ENCODE measurements around the gene FAM117B. TPM values are rescaled to one million over a fixed set of nuclear protein-coding genes. Genes with fewer than 3 reads are reported as not detected.

FAM117B gene
- total RNA-seq, 1 experiment from 2014 or later: 24.0 TPM

GRCh38 chr2:202704248-202704647 is 69.5 kb downstream of the FAM117B start:
- H3K36me3 Mint-ChIP-seq (ENCODE audit: insufficient read depth in 1 of 3, low read depth in 3 of 3): peaks cover 14 to 28% (median 17%) of the 10 kb centered on the region in 3 experiments
- no peak overlapping the region for H3K4me2 ChIP-seq (ENCODE audit: insufficient read depth, insufficient read length, low read length)
- H3K27me3 Mint-ChIP-seq (ENCODE audit: low read depth): no peaks in the 10 kb centered on the region
- H3K4me3 Mint-ChIP-seq: no peak overlapping the region
- peaks cover 8 to 10% of the 10 kb centered on the region in 2 experiments; a peak in 3 of 5 replicates for H3K9me3 Mint-ChIP-seq
- H4K5ac ChIP-seq (ENCODE audit: insufficient read length, low read depth, low read length): no peak overlapping the region
- no peaks in the 10 kb centered on the region for H3K4me1 ChIP-seq (ENCODE audit: insufficient read depth, low read length)
- H3T11ph ChIP-seq (ENCODE audit: low read length): no peak overlapping the region
- no peak overlapping the region for H2BK5ac ChIP-seq (ENCODE audit: insufficient read length, low read length)
- no peak overlapping the region for H4K8ac ChIP-seq (replicated peaks; ENCODE audit: insufficient read length, low read depth, low read length)
- H2BK120ac ChIP-seq (ENCODE audit: low read depth, low read length, poor library complexity, severe bottlenecking): no peak overlapping the region
- no peak overlapping the region for H3K56ac ChIP-seq (ENCODE audit: insufficient read length, low read depth, low read length)
- H3K4me1 Mint-ChIP-seq: peaks cover 0 to 28% of the 10 kb centered on the region in 2 experiments; a peak in 2 of 4 replicates
- no peak overlapping the region for H3K27ac Mint-ChIP-seq
- no peak overlapping the region for H3K9ac ChIP-seq (ENCODE audit: extremely low read depth, insufficient read length, low read length)
- H3K18ac ChIP-seq (ENCODE audit: insufficient read length, low read depth, low read length): no peak overlapping the region
- no peaks in the 10 kb centered on the region for H4K20me1 ChIP-seq (ENCODE audit: control insufficient read depth, insufficient read depth, insufficient read length)
- DNase-seq: no peak
- no peak for TF ChIP-seq CTCF (conservative IDR thresholded peaks at IDR 0.05)
- no peak overlapping the region for H3K14ac ChIP-seq (ENCODE audit: insufficient read depth, low read length)
- H4K91ac ChIP-seq (ENCODE audit: insufficient read length, low read depth, low read length): no peak overlapping the region
- H2AK5ac ChIP-seq (ENCODE audit: insufficient read length, low read length): no peak overlapping the region
- H3K79me2 ChIP-seq (ENCODE audit: insufficient read depth, low read length): no peaks in the 10 kb centered on the region; the same call in 1 of the 2 replicates
- H3K23me2 ChIP-seq (ENCODE audit: insufficient read length, low read depth, low read length, poor library complexity, severe bottlenecking): no peaks in the 10 kb centered on the region
- H3K27me3 ChIP-seq (ENCODE audit: insufficient read depth, low read length): no peaks in the 10 kb centered on the region
- no peak overlapping the region for H2BK12ac ChIP-seq (ENCODE audit: insufficient read length, low read depth, low read length)
- H3K4ac ChIP-seq (ENCODE audit: low read depth, low read length): no peak overlapping the region
- H3K27ac ChIP-seq (ENCODE audit: insufficient read length, low read depth, low read length): no peak overlapping the region
- no peak overlapping the region for H3K23ac ChIP-seq (ENCODE audit: insufficient read length, low read depth, low read length)
- no peak overlapping the region for H2BK20ac ChIP-seq (ENCODE audit: low read depth, low read length, poor library complexity, severe bottlenecking)
- no peak overlapping the region for H2AFZ ChIP-seq (ENCODE audit: low read length)
- no peak overlapping the region for H2BK15ac ChIP-seq (ENCODE audit: low read depth, low read length)
- H3K9me3 ChIP-seq (ENCODE audit: control insufficient read depth, low read depth, low read length): no peaks in the 10 kb centered on the region
- H3K79me1 ChIP-seq (ENCODE audit: insufficient read depth, low read depth, low read length, poor library complexity, severe bottlenecking): peaks cover 6% of the 10 kb centered on the region

Measured in H9 (cell line).